ENCODE results near the gene LTBP2.

The LTBP2 gene

GRCh38 chr14:74502236-74503019 is 109.6 kb downstream of the LTBP2 start:
- DNase-seq (ENCODE audit: low spot score) = no peak
- H3K27ac ChIP-seq = peak overlapping the region; percentile 51
- ChIA-PET POLR2A (ENCODE audit: low non-redundant PET) (no interaction called here), CTCF (interaction anchor here (0.5 to 1.4 kb wide), 9 partner anchors 9 to 164 kb away, joined by 3 to 8 read pairs (median 3); partner anchors contain the start of genes ISCA2 and NPC2)
- TF ChIP-seq, protein P1, sequence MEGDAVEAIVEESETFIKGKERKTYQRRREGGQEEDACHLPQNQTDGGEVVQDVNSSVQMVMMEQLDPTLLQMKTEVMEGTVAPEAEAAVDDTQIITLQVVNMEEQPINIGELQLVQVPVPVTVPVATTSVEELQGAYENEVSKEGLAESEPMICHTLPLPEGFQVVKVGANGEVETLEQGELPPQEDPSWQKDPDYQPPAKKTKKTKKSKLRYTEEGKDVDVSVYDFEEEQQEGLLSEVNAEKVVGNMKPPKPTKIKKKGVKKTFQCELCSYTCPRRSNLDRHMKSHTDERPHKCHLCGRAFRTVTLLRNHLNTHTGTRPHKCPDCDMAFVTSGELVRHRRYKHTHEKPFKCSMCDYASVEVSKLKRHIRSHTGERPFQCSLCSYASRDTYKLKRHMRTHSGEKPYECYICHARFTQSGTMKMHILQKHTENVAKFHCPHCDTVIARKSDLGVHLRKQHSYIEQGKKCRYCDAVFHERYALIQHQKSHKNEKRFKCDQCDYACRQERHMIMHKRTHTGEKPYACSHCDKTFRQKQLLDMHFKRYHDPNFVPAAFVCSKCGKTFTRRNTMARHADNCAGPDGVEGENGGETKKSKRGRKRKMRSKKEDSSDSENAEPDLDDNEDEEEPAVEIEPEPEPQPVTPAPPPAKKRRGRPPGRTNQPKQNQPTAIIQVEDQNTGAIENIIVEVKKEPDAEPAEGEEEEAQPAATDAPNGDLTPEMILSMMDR (conservative IDR thresholded peaks at IDR 0.05; ENCODE audit: low read depth) = peak; percentile 53

- TF ChIP-seq, protein P1 (conservative IDR thresholded peaks at IDR 0.05; ENCODE audit: low read depth) = no peak
- ChIA-PET POLR2A (ENCODE audit: low non-redundant PET) (no interaction called here), CTCF (interaction anchor here (0.7 kb wide), 1 partner anchor 65 kb away, joined by 3 read pairs; no protein-coding TSS in a partner anchor)
- DNase-seq (ENCODE audit: low spot score) = no peak
- H3K27ac ChIP-seq = peak overlapping the region; percentile 51
These were observed 110.3 kb downstream of the LTBP2 start for GRCh38 chr14:74501691-74502090.

DNA sequence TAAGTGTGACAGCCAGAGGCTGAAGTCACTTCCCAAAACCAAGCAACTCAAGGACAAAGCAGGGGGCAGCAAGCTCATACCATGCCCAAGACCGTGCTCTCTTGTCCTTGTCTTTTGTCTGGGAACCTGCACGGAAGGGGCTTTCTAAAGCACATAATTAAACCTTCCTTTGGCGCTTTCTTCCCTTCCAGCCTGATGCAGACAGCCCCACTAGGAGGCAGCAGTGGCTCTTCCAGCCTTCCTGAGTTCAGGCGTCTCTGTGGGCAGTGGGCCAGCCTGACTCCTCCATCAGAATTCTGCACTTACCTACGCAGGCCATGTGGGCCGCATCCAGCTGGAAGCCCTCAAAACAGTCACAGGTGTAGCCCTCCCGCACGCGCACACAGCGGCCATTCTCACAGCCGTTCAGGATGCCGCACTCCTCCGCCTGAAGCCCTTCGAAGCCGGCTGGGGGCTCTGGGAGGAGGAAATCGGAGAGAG is 110.9 kb downstream of the LTBP2 start:
- CTCF ChIA-PET = interaction anchor here (0.6 to 0.7 kb wide), 2 partner anchors 66 to 437 kb away, joined by 3 to 4 read pairs; no protein-coding TSS in a partner anchor
- TF ChIP-seq, protein P1 (conservative IDR thresholded peaks at IDR 0.05; ENCODE audit: low read depth) = peak; percentile 21
- POLR2A ChIA-PET (ENCODE audit: low non-redundant PET) = no interaction called here
- H3K27ac ChIP-seq = peak overlapping the region; percentile 51
- DNase-seq (ENCODE audit: low spot score) = no peak

DNA sequence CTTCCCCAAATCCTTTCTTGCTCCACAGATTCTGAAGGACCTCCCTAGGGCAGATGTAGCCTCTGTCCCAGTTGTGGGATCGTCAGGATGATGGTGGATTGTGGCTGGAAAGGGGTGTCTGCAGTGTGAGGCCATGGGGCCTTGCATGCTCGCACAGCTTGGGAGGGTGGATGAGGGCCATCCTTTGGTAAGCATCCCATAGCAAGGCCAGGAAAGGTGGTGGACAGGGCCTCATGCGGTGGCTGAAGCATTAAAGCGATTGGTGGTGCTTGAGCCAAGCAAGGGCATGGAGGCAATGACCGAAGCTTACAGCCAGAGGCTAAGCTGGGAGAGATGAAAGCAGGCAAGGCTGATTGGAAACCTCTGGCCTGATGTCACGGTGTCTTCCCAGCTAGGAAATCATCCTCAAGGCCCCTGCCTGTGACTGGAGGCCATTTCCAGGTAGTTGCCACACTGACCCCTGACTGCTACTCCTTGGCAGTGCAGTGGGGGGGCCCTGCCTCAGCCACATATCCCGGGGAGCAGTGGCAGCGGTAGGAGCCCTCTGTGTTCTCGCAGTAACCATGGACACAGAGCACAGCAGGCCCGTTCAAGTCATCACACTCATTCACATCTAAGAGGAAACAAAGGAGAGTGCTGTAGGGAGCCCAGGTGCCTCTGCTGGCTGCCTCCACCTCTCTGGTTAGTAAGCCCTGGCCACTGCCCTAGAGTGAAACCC is 111.5 kb downstream of the LTBP2 start:
- TF ChIP-seq, protein P1 (conservative IDR thresholded peaks at IDR 0.05; ENCODE audit: low read depth) = no peak
- H3K27ac ChIP-seq = peak overlapping the region; percentile 51
- POLR2A ChIA-PET (ENCODE audit: low non-redundant PET) = no interaction called here
- DNase-seq (ENCODE audit: low spot score) = no peak
- CTCF ChIA-PET = interaction anchor here (0.6 to 0.7 kb wide), 3 partner anchors 111 to 1099 kb away, joined by 3 to 4 read pairs (median 3); partner anchors contain the start of gene LTBP2

DNA sequence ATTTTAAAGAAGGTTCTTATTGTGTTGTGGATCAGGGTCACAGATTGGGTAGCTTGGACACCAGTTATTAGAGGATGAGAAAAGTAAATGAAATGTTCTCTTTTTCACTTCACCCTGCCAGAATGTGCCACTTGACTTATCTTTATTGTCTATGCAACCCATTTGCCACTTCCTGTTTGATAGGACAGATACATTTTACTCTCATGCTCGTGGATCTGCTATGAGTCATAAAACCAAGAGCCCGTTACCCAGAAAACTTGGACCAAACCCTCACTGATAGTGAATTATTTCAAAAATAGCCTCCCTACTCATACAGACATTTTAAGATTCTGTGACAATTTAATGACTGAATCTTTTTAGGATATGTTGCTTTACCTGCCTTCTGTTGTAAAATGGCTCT is 116.7 kb downstream of the LTBP2 start:
- ChIA-PET CTCF (interaction anchor here (0.6 to 0.7 kb wide), 2 partner anchors 117 to 354 kb away, joined by 4 to 6 read pairs; no protein-coding TSS in a partner anchor), POLR2A (ENCODE audit: low non-redundant PET) (no interaction called here)
- TF ChIP-seq, protein P1 (conservative IDR thresholded peaks at IDR 0.05; ENCODE audit: low read depth) = no peak
- no peak for DNase-seq (ENCODE audit: low spot score)
- H3K27ac ChIP-seq = no peak overlapping the region

All from RWPE1 (cell line).